ENCODE results near the gene SGK2. TPM values are rescaled to one million over a fixed set of nuclear protein-coding genes. Genes with fewer than 3 reads are reported as not detected.
A peak's percentile ranks its signal among the peaks of the same experiment; 100 is the strongest.

SGK2 gene
- total and polyA plus RNA-seq, 2 of the 13 experiments (the other 11 are each of a cell fraction or from before 2014, with no cell fraction given), result 6.2 to 29.4 TPM

GRCh38 chr20:43590392-43591303, 31.8 kb downstream of the SGK2 start, which contains the start of gene IFT52 (continued):
- TF ChIP-seq, protein P1, sequence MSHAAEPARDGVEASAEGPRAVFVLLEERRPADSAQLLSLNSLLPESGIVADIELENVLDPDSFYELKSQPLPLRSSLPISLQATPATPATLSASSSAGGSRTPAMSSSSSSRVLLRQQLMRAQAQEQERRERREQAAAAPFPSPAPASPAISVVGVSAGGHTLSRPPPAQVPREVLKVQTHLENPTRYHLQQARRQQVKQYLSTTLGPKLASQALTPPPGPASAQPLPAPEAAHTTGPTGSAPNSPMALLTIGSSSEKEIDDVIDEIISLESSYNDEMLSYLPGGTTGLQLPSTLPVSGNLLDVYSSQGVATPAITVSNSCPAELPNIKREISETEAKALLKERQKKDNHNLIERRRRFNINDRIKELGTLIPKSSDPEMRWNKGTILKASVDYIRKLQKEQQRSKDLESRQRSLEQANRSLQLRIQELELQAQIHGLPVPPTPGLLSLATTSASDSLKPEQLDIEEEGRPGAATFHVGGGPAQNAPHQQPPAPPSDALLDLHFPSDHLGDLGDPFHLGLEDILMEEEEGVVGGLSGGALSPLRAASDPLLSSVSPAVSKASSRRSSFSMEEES (CRISPR knock-in tag; IDR thresholded peaks at IDR 0.05), result no peak
- TF ChIP-seq GFI1 (CRISPR knock-in tag; IDR thresholded peaks at IDR 0.05; ENCODE audit: borderline replicate concordance) (no peak; the same call in 1 of the 2 replicates), ZNF562 (CRISPR knock-in tag; IDR thresholded peaks at IDR 0.05; ENCODE audit: borderline replicate concordance) (no peak), KLF16 (CRISPR knock-in tag; IDR thresholded peaks at IDR 0.05) (peak in 1 of 2 experiments; percentile 67; a peak in 2 of 4 replicates), PRPF4 (IDR thresholded peaks at IDR 0.05; ENCODE audit: low read depth, low read length, poor library complexity, severe bottlenecking) (peak; percentile 82), RBAK (CRISPR knock-in tag; IDR thresholded peaks at IDR 0.05) (no peak), ZBTB7A (CRISPR knock-in tag; IDR thresholded peaks at IDR 0.05) (peak; percentile 87), SMAD3 (CRISPR knock-in tag; IDR thresholded peaks at IDR 0.05) (0 out of 2 replicates have a peak, but pooled peaks have one; percentile 70), CENPT (CRISPR knock-in tag; IDR thresholded peaks at IDR 0.05; ENCODE audit: low read depth) (no peak), ZNF235 (CRISPR knock-in tag; IDR thresholded peaks at IDR 0.05; ENCODE audit: borderline replicate concordance) (peak; percentile 96), MXD4 (CRISPR knock-in tag; IDR thresholded peaks at IDR 0.05) (peak; percentile 84), ZNF761 (CRISPR knock-in tag; conservative IDR thresholded peaks at IDR 0.05) (peak; percentile 78; the same call in 1 of the 2 replicates), ZNF567 (CRISPR knock-in tag; IDR thresholded peaks at IDR 0.05; ENCODE audit: borderline replicate concordance) (no peak; the same call in 1 of the 2 replicates), FOXC1 (CRISPR knock-in tag; IDR thresholded peaks at IDR 0.05; ENCODE audit: borderline replicate concordance) (peak; percentile 41; the same call in 1 of the 2 replicates), BRF2 (CRISPR knock-in tag; IDR thresholded peaks at IDR 0.05) (no peak), ZNF460 (CRISPR knock-in tag; IDR thresholded peaks at IDR 0.05; ENCODE audit: borderline replicate concordance) (peak; percentile 54; the same call in 1 of the 2 replicates), ZNF224 (CRISPR knock-in tag; IDR thresholded peaks at IDR 0.05) (no peak)
- TF ChIP-seq, protein P2, sequence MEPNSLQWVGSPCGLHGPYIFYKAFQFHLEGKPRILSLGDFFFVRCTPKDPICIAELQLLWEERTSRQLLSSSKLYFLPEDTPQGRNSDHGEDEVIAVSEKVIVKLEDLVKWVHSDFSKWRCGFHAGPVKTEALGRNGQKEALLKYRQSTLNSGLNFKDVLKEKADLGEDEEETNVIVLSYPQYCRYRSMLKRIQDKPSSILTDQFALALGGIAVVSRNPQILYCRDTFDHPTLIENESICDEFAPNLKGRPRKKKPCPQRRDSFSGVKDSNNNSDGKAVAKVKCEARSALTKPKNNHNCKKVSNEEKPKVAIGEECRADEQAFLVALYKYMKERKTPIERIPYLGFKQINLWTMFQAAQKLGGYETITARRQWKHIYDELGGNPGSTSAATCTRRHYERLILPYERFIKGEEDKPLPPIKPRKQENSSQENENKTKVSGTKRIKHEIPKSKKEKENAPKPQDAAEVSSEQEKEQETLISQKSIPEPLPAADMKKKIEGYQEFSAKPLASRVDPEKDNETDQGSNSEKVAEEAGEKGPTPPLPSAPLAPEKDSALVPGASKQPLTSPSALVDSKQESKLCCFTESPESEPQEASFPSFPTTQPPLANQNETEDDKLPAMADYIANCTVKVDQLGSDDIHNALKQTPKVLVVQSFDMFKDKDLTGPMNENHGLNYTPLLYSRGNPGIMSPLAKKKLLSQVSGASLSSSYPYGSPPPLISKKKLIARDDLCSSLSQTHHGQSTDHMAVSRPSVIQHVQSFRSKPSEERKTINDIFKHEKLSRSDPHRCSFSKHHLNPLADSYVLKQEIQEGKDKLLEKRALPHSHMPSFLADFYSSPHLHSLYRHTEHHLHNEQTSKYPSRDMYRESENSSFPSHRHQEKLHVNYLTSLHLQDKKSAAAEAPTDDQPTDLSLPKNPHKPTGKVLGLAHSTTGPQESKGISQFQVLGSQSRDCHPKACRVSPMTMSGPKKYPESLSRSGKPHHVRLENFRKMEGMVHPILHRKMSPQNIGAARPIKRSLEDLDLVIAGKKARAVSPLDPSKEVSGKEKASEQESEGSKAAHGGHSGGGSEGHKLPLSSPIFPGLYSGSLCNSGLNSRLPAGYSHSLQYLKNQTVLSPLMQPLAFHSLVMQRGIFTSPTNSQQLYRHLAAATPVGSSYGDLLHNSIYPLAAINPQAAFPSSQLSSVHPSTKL (CRISPR knock-in tag; IDR thresholded peaks at IDR 0.05), result no peak; the same call in 1 of the 2 replicates
- TF ChIP-seq, protein P3, sequence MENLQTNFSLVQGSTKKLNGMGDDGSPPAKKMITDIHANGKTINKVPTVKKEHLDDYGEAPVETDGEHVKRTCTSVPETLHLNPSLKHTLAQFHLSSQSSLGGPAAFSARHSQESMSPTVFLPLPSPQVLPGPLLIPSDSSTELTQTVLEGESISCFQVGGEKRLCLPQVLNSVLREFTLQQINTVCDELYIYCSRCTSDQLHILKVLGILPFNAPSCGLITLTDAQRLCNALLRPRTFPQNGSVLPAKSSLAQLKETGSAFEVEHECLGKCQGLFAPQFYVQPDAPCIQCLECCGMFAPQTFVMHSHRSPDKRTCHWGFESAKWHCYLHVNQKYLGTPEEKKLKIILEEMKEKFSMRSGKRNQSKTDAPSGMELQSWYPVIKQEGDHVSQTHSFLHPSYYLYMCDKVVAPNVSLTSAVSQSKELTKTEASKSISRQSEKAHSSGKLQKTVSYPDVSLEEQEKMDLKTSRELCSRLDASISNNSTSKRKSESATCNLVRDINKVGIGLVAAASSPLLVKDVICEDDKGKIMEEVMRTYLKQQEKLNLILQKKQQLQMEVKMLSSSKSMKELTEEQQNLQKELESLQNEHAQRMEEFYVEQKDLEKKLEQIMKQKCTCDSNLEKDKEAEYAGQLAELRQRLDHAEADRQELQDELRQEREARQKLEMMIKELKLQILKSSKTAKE (CRISPR knock-in tag; IDR thresholded peaks at IDR 0.05; ENCODE audit: borderline replicate concordance), result no peak

Data from HepG2 (cell line).